Nephron (organoid): ENCODE results near the gene PKN2.
"Not testable (repeated sequence)": the region's sequence is repeated elsewhere in the genome, so short reads cannot be mapped to it uniquely, and the experiment has no call there.

ENCODE experiments used
- H3K27ac Mint-ChIP-seq, 3 experiments: 2 replicates each; pipeline ENCODE4 v1.8.0; 2020; ENCODE audit warnings: mixed read lengths in 3 of 3, mild to moderate bottlenecking in 2 of 3, moderate library complexity in 1 of 3
- H3K27me3 Mint-ChIP-seq: 2 replicates; pipeline ENCODE4 v1.8.0; 2021; ENCODE audit warnings: low read depth, mild to moderate bottlenecking, moderate library complexity, mixed read lengths
- H3K36me3 Mint-ChIP-seq: 2 replicates; pipeline ENCODE4 v1.8.0; 2020; ENCODE audit warnings: low read depth, mixed read lengths
- H3K4me1 Mint-ChIP-seq: 2 replicates; pipeline ENCODE4 v1.8.0; 2020; ENCODE audit warnings: mixed read lengths
- H3K4me3 Mint-ChIP-seq, 3 experiments: 2 replicates each; pipeline ENCODE4 v1.8.0; 2020; ENCODE audit warnings: mild to moderate bottlenecking in 3 of 3, mixed read lengths in 3 of 3, moderate library complexity in 2 of 3
- H3K9me3 Mint-ChIP-seq: 2 replicates; pipeline ENCODE4 v1.8.0; 2020; ENCODE audit warnings: mixed read lengths
- CTCF ChIP-seq, 3 experiments: fragments of 200-600 bp; sonication (generic); IDR thresholded peaks; one replicate each; pipeline ENCODE4 v1.5.0; 2021; ENCODE audit warnings: antibody characterized with exemption in 3 of 3; ENCODE audit not compliant: unreplicated experiment in 3 of 3

The PKN2 gene

GRCh38 chr1:88698764-88699163 is 14.7 kb downstream of the PKN2 start:
- peaks cover 27% of the 10 kb centered on the region for H3K4me1 Mint-ChIP-seq
- peaks cover 18% of the 10 kb centered on the region for H3K36me3 Mint-ChIP-seq
- no peak overlapping the region for H3K4me3 Mint-ChIP-seq
- H3K27me3 Mint-ChIP-seq, result no peaks in the 10 kb centered on the region
- no peak for TF ChIP-seq CTCF (IDR thresholded peaks at IDR 0.05; ENCODE audit: unreplicated experiment in 3 of 3)
- H3K27ac Mint-ChIP-seq, result no peak overlapping the region
- no peaks in the 10 kb centered on the region for H3K9me3 Mint-ChIP-seq

GRCh38 chr1:88700425-88701013 is 16.4 kb downstream of the PKN2 start:
- Mint-ChIP-seq H3K36me3 (peaks cover 21% of the 10 kb centered on the region), H3K27ac (no peak overlapping the region), H3K4me3 (no peak overlapping the region), H3K4me1 (peaks cover 24% of the 10 kb centered on the region), H3K27me3 (no peaks in the 10 kb centered on the region), H3K9me3 (no peaks in the 10 kb centered on the region)
- TF ChIP-seq CTCF (IDR thresholded peaks at IDR 0.05; ENCODE audit: unreplicated experiment in 3 of 3), result no peak

- Mint-ChIP-seq H3K9me3 (no peaks in the 10 kb centered on the region), H3K27me3 (no peaks in the 10 kb centered on the region), H3K4me3 (no peak overlapping the region), H3K27ac (no peak overlapping the region), H3K4me1 (peaks cover 16% of the 10 kb centered on the region), H3K36me3 (peaks cover 28% of the 10 kb centered on the region)
- TF ChIP-seq CTCF (IDR thresholded peaks at IDR 0.05; ENCODE audit: unreplicated experiment in 3 of 3), result no peak
Observed at GRCh38 chr1:88701275-88701674, 17.2 kb downstream of the PKN2 start.

- H3K27ac Mint-ChIP-seq, H3K27me3 Mint-ChIP-seq, H3K9me3 Mint-ChIP-seq, H3K4me3 Mint-ChIP-seq: not testable (repeated sequence)
- Mint-ChIP-seq H3K36me3 (peaks cover 32% of the 10 kb centered on the region), H3K4me1 (peaks cover 13% of the 10 kb centered on the region)
Observed at GRCh38 chr1:88701793-88702192, 17.7 kb downstream of the PKN2 start.

- Mint-ChIP-seq H3K27ac (no peak overlapping the region), H3K4me1 (no peaks in the 10 kb centered on the region), H3K4me3 (no peak overlapping the region), H3K27me3 (no peaks in the 10 kb centered on the region), H3K9me3 (peaks cover 4% of the 10 kb centered on the region), H3K36me3 (peaks cover 53% of the 10 kb centered on the region)
- TF ChIP-seq CTCF (IDR thresholded peaks at IDR 0.05; ENCODE audit: unreplicated experiment in 3 of 3), result no peak
Observed at GRCh38 chr1:88708011-88708410, 23.9 kb downstream of the PKN2 start.

GRCh38 chr1:88712907-88713306 is 28.8 kb downstream of the PKN2 start:
- not testable (repeated sequence) for H3K4me1 Mint-ChIP-seq, H3K4me3 Mint-ChIP-seq, H3K27me3 Mint-ChIP-seq, H3K27ac Mint-ChIP-seq
- Mint-ChIP-seq H3K9me3 (peaks cover 47% of the 10 kb centered on the region), H3K36me3 (peaks cover 73% of the 10 kb centered on the region)

GRCh38 chr1:88716571-88716970 is 32.5 kb downstream of the PKN2 start:
- H3K27me3 Mint-ChIP-seq, H3K4me3 Mint-ChIP-seq, H3K27ac Mint-ChIP-seq, H3K4me1 Mint-ChIP-seq: not testable (repeated sequence)
- peaks cover 50% of the 10 kb centered on the region for H3K9me3 Mint-ChIP-seq
- H3K36me3 Mint-ChIP-seq, result peaks cover 72% of the 10 kb centered on the region
